Epithelial cell of esophagus (primary cell): ENCODE measurements around the gene AGBL1.

Experiments
- DNase-seq: peaks from one replicate; pipeline ENCODE4 v3.0.0; 2010; ENCODE audit warnings: low read depth
- H3K4me3 ChIP-seq: 2 replicates; pipeline ENCODE4 v1.5.1; 2011; ENCODE audit warnings: mild to moderate bottlenecking, low read length, control low read depth
- CTCF ChIP-seq: IDR thresholded peaks from 2 replicates; pipeline ENCODE4 v1.5.1; 2011; ENCODE audit warnings: low read depth, mild to moderate bottlenecking, low read length, control low read depth, inconsistent platforms; ENCODE audit not compliant: insufficient read depth; ENCODE audit errors: missing control alignments

Gene AGBL1

GRCh38 chr15:86762874-86763273 lies 683.2 kb downstream of the AGBL1 start:
- no peak for TF ChIP-seq CTCF
- H3K4me3 ChIP-seq = no peak overlapping the region
- DNase-seq = no peak

- H3K4me3 ChIP-seq = no peak overlapping the region
- no peak for TF ChIP-seq CTCF
- DNase-seq = no peak
Measured at GRCh38 chr15:86764021-86764420, 684.4 kb downstream of the AGBL1 start.

GRCh38 chr15:86765281-86765680 lies 685.6 kb downstream of the AGBL1 start:
- DNase-seq = no peak
- no peak for TF ChIP-seq CTCF
- H3K4me3 ChIP-seq = no peak overlapping the region

- no peak for DNase-seq
- H3K4me3 ChIP-seq = no peak overlapping the region
- no peak for TF ChIP-seq CTCF
Measured at GRCh38 chr15:86772369-86773059, 692.8 kb downstream of the AGBL1 start.

GRCh38 chr15:86773736-86774135 lies 694.1 kb downstream of the AGBL1 start:
- DNase-seq = no peak
- TF ChIP-seq CTCF = no peak
- no peak overlapping the region for H3K4me3 ChIP-seq

- TF ChIP-seq CTCF = no peak
- no peak for DNase-seq
- H3K4me3 ChIP-seq = no peak overlapping the region
Measured at GRCh38 chr15:86776145-86776544, 696.5 kb downstream of the AGBL1 start.

GRCh38 chr15:86796521-86796920 lies 716.9 kb downstream of the AGBL1 start:
- DNase-seq = no peak
- no peak overlapping the region for H3K4me3 ChIP-seq
- TF ChIP-seq CTCF = no peak
